Parathyroid adenoma (tissue), 2 donors: ENCODE results near the gene STRIT1.
A peak's percentile ranks its signal among the peaks of the same experiment; 100 is the strongest.
"Not testable (repeated sequence)": the region's sequence is repeated elsewhere in the genome, so short reads cannot be mapped to it uniquely, and the experiment has no call there.

Source experiments
- H2AFZ ChIP-seq: fragments of 300-600 bp; sonication (generic); one replicate; pipeline ENCODE4 v1.7.0; 2017; ENCODE audit warnings: antibody characterized with exemption, mild to moderate bottlenecking
- H3K27ac ChIP-seq: fragments of 300-600 bp; sonication (generic); one replicate; pipeline ENCODE4 v1.7.0; 2017
- H3K27me3 ChIP-seq: fragments of 300-600 bp; sonication (generic); one replicate; pipeline ENCODE4 v1.7.0; 2017; ENCODE audit warnings: low read length; ENCODE audit not compliant: control insufficient read depth, insufficient read depth
- H3K36me3 ChIP-seq: fragments of 300-600 bp; sonication (generic); one replicate; pipeline ENCODE4 v1.7.0; 2017; ENCODE audit warnings: low read length; ENCODE audit not compliant: control insufficient read depth, insufficient read depth
- H3K4me1 ChIP-seq: fragments of 300-600 bp; sonication (generic); one replicate; pipeline ENCODE4 v1.7.0; 2017; ENCODE audit warnings: control low read depth
- H3K4me2 ChIP-seq: fragments of 300-600 bp; sonication (generic); one replicate; pipeline ENCODE4 v1.7.0; 2017; ENCODE audit warnings: low read length
- H3K4me3 ChIP-seq: fragments of 300-600 bp; sonication (generic); one replicate; pipeline ENCODE4 v1.7.0; 2017; ENCODE audit warnings: low read depth, low read length
- H3K79me2 ChIP-seq: fragments of 300-600 bp; sonication (generic); one replicate; pipeline ENCODE4 v1.7.0; 2017; ENCODE audit warnings: control low read depth
- H3K9ac ChIP-seq: fragments of 300-600 bp; sonication (generic); one replicate; pipeline ENCODE4 v1.7.0; 2017; ENCODE audit warnings: mild to moderate bottlenecking
- H3K9me3 ChIP-seq: fragments of 300-600 bp; sonication (generic); one replicate; pipeline ENCODE4 v1.7.0; 2017; ENCODE audit warnings: low read length; ENCODE audit not compliant: control insufficient read depth
- TF ChIP-seq, protein P1 (sequence below): fragments of 300-600 bp; sonication (generic); IDR thresholded peaks from one replicate; pipeline ENCODE4 v1.7.0; 2017; ENCODE audit warnings: antibody characterized with exemption, mild to moderate bottlenecking
- donor health status: primary hyperparathyroidism.

Gene STRIT1

GRCh38 chr3:155283092-155284056, 10.1 kb downstream of the STRIT1 start:
- H3K36me3 ChIP-seq: no peaks in the 10 kb centered on the region
- H3K4me2 ChIP-seq: no peak overlapping the region
- H3K79me2 ChIP-seq: no peaks in the 10 kb centered on the region
- TF ChIP-seq, protein P1, sequence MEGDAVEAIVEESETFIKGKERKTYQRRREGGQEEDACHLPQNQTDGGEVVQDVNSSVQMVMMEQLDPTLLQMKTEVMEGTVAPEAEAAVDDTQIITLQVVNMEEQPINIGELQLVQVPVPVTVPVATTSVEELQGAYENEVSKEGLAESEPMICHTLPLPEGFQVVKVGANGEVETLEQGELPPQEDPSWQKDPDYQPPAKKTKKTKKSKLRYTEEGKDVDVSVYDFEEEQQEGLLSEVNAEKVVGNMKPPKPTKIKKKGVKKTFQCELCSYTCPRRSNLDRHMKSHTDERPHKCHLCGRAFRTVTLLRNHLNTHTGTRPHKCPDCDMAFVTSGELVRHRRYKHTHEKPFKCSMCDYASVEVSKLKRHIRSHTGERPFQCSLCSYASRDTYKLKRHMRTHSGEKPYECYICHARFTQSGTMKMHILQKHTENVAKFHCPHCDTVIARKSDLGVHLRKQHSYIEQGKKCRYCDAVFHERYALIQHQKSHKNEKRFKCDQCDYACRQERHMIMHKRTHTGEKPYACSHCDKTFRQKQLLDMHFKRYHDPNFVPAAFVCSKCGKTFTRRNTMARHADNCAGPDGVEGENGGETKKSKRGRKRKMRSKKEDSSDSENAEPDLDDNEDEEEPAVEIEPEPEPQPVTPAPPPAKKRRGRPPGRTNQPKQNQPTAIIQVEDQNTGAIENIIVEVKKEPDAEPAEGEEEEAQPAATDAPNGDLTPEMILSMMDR: no peak
- H3K9ac ChIP-seq: no peak overlapping the region
- no peaks in the 10 kb centered on the region for H3K27me3 ChIP-seq
- H3K4me1 ChIP-seq: peaks cover 18% of the 10 kb centered on the region
- peak overlapping the region; percentile 68 for H2AFZ ChIP-seq
- H3K27ac ChIP-seq: peak overlapping the region; percentile 78
- H3K9me3 ChIP-seq: no peaks in the 10 kb centered on the region
- H3K4me3 ChIP-seq: no peak overlapping the region

DNA sequence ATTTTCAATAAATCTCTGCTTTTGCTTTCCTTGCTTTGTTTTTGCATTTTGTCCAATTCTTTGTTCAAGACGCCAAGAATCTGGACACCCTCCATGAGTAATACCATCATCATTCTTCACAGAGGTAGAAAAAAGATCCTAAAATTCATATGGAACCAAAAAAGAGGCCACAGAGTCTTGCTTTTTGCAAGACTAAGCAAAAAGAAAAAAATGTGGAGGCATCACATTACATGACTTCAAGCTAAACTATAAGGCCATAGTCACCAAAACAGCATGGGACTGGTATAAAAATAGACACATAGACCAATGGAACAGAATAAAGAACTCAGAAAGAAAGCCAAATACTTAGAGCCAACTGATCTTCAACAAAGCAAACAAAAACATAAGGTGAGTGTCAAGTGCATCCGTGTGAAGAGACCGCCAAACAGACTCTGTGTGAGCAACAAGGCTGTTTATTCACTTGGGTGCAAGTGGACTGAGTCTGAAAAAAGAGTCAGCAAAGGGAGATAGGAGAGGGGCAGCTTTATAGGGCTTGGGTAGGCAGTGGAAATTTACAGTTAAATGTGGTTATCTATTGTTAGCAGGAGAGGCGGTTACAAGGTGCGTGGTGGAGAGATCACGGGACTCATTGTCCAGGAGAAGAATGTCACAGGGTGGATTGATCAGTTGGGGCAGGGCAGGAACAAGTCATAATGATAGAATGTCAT, 10.9 kb downstream of the STRIT1 start:
- Histone ChIP-seq H3K36me3 (no peaks in the 10 kb centered on the region), H3K4me3 (no peak overlapping the region), H3K27me3 (no peaks in the 10 kb centered on the region), H3K79me2 (no peaks in the 10 kb centered on the region), H3K27ac (peak overlapping the region; percentile 78), H2AFZ (peak overlapping the region; percentile 68), H3K9me3 (no peaks in the 10 kb centered on the region), H3K4me2 (no peak overlapping the region), H3K9ac (no peak overlapping the region), H3K4me1 (peaks cover 18% of the 10 kb centered on the region)
- TF ChIP-seq, protein P1: no peak

DNA sequence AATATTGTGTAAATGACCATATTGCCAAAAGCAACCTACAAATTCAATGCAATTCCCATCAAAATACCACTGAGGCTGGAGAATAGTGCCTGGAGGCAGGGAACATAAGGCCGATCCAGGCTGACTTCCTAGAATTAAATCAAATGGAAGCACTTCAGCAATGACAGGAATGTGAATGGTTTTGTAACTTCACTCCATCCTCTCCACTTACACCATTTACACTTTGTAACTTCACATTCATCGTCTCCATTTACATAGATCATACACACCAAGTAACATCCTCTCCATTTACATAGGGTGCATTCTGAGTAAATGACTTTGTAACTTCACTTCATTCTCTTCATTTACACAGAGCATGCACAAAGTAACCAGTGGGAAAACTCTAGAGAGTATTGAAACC, 11.6 kb downstream of the STRIT1 start:
- peaks cover 18% of the 10 kb centered on the region for H3K4me1 ChIP-seq
- no peaks in the 10 kb centered on the region for H3K9me3 ChIP-seq
- H3K4me2 ChIP-seq: no peak overlapping the region

DNA sequence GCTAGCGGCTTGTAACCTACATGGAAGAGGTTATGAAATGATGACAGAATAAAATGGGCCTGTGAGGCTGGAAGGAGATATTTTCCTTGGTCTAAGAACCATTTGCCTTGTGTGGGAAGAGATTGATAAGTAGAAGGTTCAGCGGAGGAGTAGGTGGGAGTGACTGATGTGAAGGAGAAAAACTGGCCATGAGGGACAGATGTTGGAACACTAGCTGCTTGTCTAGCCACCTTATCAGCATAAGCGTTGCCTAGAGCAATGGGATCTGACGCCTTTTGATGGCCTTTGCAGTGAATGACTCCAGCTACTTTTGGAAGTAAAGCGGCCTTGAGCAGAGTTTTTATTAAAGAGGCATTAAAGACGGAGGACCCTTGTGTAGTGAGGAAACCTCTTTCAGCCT, 17.4 kb downstream of the STRIT1 start:
- not testable (repeated sequence) for H3K27ac ChIP-seq, H2AFZ ChIP-seq, H3K79me2 ChIP-seq, H3K4me2 ChIP-seq, H3K9ac ChIP-seq, H3K9me3 ChIP-seq, H3K4me3 ChIP-seq, H3K27me3 ChIP-seq, H3K4me1 ChIP-seq, H3K36me3 ChIP-seq

More for the DNA sequence above, 11.6 kb downstream of the STRIT1 start:
- no peaks in the 10 kb centered on the region for H3K79me2 ChIP-seq
- H3K4me3 ChIP-seq: no peak overlapping the region
- H3K27ac ChIP-seq: peak overlapping the region; percentile 78
- no peak overlapping the region for H3K9ac ChIP-seq
- H2AFZ ChIP-seq: peak overlapping the region; percentile 68
- H3K36me3 ChIP-seq: no peaks in the 10 kb centered on the region
- H3K27me3 ChIP-seq: no peaks in the 10 kb centered on the region
- TF ChIP-seq, protein P1: no peak

DNA sequence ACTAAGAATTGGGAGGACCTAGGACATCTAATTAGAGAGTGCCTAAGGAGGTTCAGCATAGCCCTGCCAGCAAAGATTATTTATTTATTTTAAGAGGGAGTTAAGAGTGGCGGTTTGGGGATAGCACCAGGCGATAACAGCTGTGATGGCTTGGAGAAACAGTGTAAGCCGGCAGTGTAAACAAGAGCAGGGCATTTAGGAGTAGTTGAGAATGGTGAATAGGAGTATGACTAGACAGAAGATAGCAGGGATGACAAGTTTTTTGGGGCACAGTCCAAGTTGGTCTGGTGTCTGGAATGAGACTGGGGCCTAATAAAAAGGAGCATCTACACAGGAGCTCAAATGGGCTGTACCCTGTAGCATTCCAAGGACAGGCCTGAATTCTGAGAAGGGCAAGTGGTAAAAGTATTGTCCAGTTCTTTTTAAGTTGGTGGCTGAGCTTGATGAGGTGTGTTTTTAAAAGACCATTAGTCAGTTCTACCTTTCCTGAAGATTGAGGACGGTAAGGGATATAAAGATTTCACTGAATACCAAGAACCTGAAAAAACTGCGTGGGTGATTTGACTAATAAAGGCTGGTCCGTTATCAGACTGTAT, 18.2 kb downstream of the STRIT1 start:
- not testable (repeated sequence) for H3K79me2 ChIP-seq, H3K27ac ChIP-seq, H3K4me1 ChIP-seq, H3K4me2 ChIP-seq, H3K36me3 ChIP-seq, H3K9me3 ChIP-seq, H3K4me3 ChIP-seq, H2AFZ ChIP-seq, H3K9ac ChIP-seq, H3K27me3 ChIP-seq

DNA sequence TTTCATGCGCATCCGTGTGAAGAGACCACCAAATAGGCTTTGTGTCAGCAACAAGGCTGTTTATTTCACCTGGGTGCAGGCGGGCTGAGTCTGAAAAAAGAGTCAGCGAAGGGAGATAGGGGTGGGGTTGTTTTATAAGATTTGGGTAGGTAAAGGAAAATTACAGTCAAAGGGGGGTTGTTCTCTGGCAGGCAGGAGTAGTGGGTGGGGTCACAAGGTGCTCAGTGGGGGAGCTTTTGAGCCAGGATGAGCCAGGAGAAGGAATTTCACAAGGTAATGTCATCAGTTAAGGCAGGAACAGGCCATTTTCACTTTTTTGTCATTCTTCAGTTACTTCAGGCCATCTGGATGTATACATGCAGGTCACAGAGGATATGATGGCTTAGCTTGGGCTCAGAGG, 19.0 kb downstream of the STRIT1 start:
- not testable (repeated sequence) for H3K9me3 ChIP-seq, H3K4me1 ChIP-seq, H3K36me3 ChIP-seq, H3K79me2 ChIP-seq, H2AFZ ChIP-seq, H3K27me3 ChIP-seq, H3K4me2 ChIP-seq, H3K9ac ChIP-seq, H3K4me3 ChIP-seq, H3K27ac ChIP-seq
